ENCODE results near the gene PCDHB9.
"Not testable (repeated sequence)": the region's sequence is repeated elsewhere in the genome, so short reads cannot be mapped to it uniquely, and the experiment has no call there.

- not testable (repeated sequence) for TF ChIP-seq CTCF (IDR thresholded peaks at IDR 0.05; ENCODE audit: poor library complexity); EZH2 (IDR thresholded peaks at IDR 0.05; ENCODE audit: borderline replicate concordance)
These were observed 23.9 kb downstream of the PCDHB9 start for GRCh38 chr5:141210849-141211248.
